ENCODE data around the gene RARA.

DNA sequence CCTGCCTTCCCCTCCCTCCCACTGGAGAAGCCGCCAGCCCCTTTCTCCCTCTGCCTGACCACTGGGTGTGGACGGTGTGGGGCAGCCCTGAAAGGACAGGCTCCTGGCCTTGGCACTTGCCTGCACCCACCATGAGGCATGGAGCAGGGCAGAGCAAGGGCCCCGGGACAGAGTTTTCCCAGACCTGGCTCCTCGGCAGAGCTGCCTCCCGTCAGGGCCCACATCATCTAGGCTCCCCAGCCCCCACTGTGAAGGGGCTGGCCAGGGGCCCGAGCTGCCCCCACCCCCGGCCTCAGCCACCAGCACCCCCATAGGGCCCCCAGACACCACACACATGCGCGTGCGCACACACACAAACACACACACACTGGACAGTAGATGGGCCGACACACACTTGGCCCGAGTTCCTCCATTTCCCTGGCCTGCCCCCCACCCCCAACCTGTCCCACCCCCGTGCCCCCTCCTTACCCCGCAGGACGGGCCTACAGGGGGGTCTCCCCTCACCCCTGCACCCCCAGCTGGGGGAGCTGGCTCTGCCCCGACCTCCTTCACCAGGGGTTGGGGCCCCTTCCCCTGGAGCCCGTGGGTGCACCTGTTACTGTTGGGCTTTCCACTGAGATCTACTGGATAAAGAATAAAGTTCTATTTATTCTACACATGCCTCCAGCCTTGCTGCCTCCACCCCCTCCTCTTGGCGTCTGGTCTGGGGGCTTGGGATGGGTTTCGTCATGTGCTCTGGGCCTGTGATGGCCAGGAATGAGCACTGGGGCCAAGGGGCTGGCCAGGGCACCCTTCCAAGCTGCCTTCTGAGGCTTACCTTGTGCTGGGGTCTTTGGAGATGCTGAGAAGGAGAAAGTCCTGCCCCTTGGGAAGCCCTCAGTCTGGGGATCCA is 48.3 kb downstream of the RARA start:
- TF ChIP-seq, protein P1, sequence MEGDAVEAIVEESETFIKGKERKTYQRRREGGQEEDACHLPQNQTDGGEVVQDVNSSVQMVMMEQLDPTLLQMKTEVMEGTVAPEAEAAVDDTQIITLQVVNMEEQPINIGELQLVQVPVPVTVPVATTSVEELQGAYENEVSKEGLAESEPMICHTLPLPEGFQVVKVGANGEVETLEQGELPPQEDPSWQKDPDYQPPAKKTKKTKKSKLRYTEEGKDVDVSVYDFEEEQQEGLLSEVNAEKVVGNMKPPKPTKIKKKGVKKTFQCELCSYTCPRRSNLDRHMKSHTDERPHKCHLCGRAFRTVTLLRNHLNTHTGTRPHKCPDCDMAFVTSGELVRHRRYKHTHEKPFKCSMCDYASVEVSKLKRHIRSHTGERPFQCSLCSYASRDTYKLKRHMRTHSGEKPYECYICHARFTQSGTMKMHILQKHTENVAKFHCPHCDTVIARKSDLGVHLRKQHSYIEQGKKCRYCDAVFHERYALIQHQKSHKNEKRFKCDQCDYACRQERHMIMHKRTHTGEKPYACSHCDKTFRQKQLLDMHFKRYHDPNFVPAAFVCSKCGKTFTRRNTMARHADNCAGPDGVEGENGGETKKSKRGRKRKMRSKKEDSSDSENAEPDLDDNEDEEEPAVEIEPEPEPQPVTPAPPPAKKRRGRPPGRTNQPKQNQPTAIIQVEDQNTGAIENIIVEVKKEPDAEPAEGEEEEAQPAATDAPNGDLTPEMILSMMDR (conservative IDR thresholded peaks at IDR 0.05; ENCODE audit: low read length) = no peak
- no peak for TF ChIP-seq EZH2phosphoT487 (IDR thresholded peaks at IDR 0.05; ENCODE audit: borderline replicate concordance)
